Chondrocyte (in vitro differentiated cells): ENCODE measurements around the gene FAM186B. TPM values are rescaled to one million over a fixed set of nuclear protein-coding genes. Genes with fewer than 3 reads are reported as not detected.
A peak's percentile ranks its signal among the peaks of the same experiment; 100 is the strongest.

Experiments
- DNase-seq: peaks from one replicate; pipeline ENCODE4 v3.0.0; 2021; ENCODE audit warnings: mixed read lengths, low spot score
- H3K27ac Mint-ChIP-seq: one replicate; pipeline ENCODE4 v1.8.0; 2021; ENCODE audit warnings: mild to moderate bottlenecking, moderate library complexity, mixed read lengths; ENCODE audit not compliant: unreplicated experiment
- H3K27me3 Mint-ChIP-seq: 2 replicates; pipeline ENCODE4 v1.8.0; 2021; ENCODE audit warnings: low read depth, mixed read lengths
- H3K36me3 Mint-ChIP-seq: 2 replicates; pipeline ENCODE4 v1.8.0; 2021; ENCODE audit warnings: low read depth, mixed read lengths
- H3K4me1 Mint-ChIP-seq: 2 replicates; pipeline ENCODE4 v1.8.0; 2021; ENCODE audit warnings: low read depth, mild to moderate bottlenecking, mixed read lengths
- H3K4me3 Mint-ChIP-seq: one replicate; pipeline ENCODE4 v1.8.0; 2021; ENCODE audit warnings: mild to moderate bottlenecking, moderate library complexity, mixed read lengths; ENCODE audit not compliant: unreplicated experiment
- H3K9me3 Mint-ChIP-seq: 2 replicates; pipeline ENCODE4 v1.8.0; 2021; ENCODE audit warnings: low read depth, mixed read lengths
- CTCF ChIP-seq: fragments of 200-600 bp; sonication (generic); IDR thresholded peaks from 2 replicates; pipeline ENCODE4 v1.5.0; 2021; ENCODE audit warnings: antibody characterized with exemption, mild to moderate bottlenecking, moderate library complexity
- total RNA-seq: library from RNA; stranded (reverse); gene quantifications from 3 replicates; pipeline ENCODE4 v1.2.1, GENCODE V29; 2021

Gene FAM186B
- total RNA-seq, 1 donor from 2014 or later, result 0.27 TPM

GRCh38 chr12:49554266-49554665 is 51.2 kb downstream of the FAM186B start:
- DNase-seq, result no peak
- Mint-ChIP-seq H3K4me3 (no peak overlapping the region), H3K36me3 (peaks cover 14% of the 10 kb centered on the region), H3K27ac (no peak overlapping the region), H3K27me3 (peaks cover 9% of the 10 kb centered on the region), H3K9me3 (no peaks in the 10 kb centered on the region), H3K4me1 (no peaks in the 10 kb centered on the region)
- TF ChIP-seq CTCF, result no peak

GRCh38 chr12:49553512-49554088 is 51.8 kb downstream of the FAM186B start:
- Mint-ChIP-seq H3K4me1 (peaks cover 3% of the 10 kb centered on the region), H3K27ac (no peak overlapping the region), H3K9me3 (no peaks in the 10 kb centered on the region), H3K36me3 (peaks cover 10% of the 10 kb centered on the region), H3K27me3 (peaks cover 9% of the 10 kb centered on the region), H3K4me3 (no peak overlapping the region)
- peak; percentile 67 for TF ChIP-seq CTCF
- DNase-seq, result no peak

- Mint-ChIP-seq H3K4me1 (peaks cover 3% of the 10 kb centered on the region), H3K36me3 (peaks cover 5% of the 10 kb centered on the region), H3K4me3 (no peak overlapping the region), H3K27me3 (peaks cover 12% of the 10 kb centered on the region), H3K9me3 (no peaks in the 10 kb centered on the region), H3K27ac (no peak overlapping the region)
- no peak for TF ChIP-seq CTCF
- no peak for DNase-seq
These were observed 52.5 kb downstream of the FAM186B start for GRCh38 chr12:49552899-49553298.

GRCh38 chr12:49552425-49552824 is 53.0 kb downstream of the FAM186B start:
- Mint-ChIP-seq H3K4me1 (peaks cover 3% of the 10 kb centered on the region), H3K9me3 (no peaks in the 10 kb centered on the region), H3K27ac (no peak overlapping the region), H3K27me3 (peaks cover 12% of the 10 kb centered on the region), H3K4me3 (no peak overlapping the region), H3K36me3 (peaks cover 5% of the 10 kb centered on the region)
- DNase-seq, result no peak
- TF ChIP-seq CTCF, result no peak

GRCh38 chr12:49552014-49552413 is 53.4 kb downstream of the FAM186B start:
- H3K36me3 Mint-ChIP-seq, result peaks cover 5% of the 10 kb centered on the region
- no peak for DNase-seq
- peaks cover 16% of the 10 kb centered on the region for H3K27me3 Mint-ChIP-seq
- no peak for TF ChIP-seq CTCF
- peaks cover 3% of the 10 kb centered on the region for H3K4me1 Mint-ChIP-seq
- no peak overlapping the region for H3K27ac Mint-ChIP-seq
- no peaks in the 10 kb centered on the region for H3K9me3 Mint-ChIP-seq
- no peak overlapping the region for H3K4me3 Mint-ChIP-seq
